ENCODE results near the gene CXCL3. TPM values are rescaled to one million over a fixed set of nuclear protein-coding genes. Genes with fewer than 3 reads are reported as not detected.
A peak's percentile ranks its signal among the peaks of the same experiment; 100 is the strongest.

CXCL3 gene
- total and polyA plus RNA-seq, 2 experiments from 2014 or later: 3.6 to 19.5 TPM

DNA sequence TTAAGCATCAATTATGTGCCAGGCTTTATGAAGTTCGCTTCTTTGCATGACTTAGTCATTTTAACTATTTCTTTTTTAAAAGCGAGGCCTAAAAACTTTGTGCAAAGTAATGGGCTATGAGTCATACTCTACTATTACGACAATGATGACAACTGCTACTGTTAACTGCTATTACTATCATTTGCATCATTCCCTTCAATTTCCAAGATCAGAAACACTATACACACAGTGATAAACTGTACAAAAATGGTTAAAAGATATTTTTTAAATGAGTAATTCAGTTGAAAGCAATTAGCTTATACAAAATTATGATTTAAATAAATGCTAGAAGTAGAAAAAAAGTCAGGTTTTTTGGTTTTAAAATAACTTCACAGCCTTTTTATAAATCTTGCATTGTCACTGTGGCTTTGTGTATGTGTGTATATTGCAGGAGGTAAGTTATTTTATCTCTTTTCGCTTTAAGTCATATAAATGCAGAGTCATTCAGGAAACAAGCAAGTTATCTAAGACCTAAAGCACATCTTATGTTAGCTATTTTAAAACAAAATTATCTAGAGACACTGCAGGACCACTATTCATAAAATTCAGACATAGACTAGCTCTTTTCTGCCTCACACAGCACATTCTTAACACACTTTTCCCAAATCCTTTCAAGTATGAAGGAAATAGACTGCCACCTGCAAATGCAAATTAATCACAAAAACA, 18.5 kb upstream of the CXCL3 start:
- ATAC-seq: no peak
- peaks cover 3% of the 10 kb centered on the region; the same call in 1 of the 3 replicates for H3K9me3 Mint-ChIP-seq
- no peaks in the 10 kb centered on the region for H3K27me3 Mint-ChIP-seq (ENCODE audit: insufficient read depth, low read depth, poor library complexity)
- Histone ChIP-seq H3K36me3 (ENCODE audit: insufficient read depth) (no peaks in the 10 kb centered on the region), H2AFZ (no peak overlapping the region), H4K20me1 (replicated peaks; ENCODE audit: insufficient read depth) (no peaks in the 10 kb centered on the region), H3K4me1 (ENCODE audit: insufficient read depth) (peaks cover 16% of the 10 kb centered on the region), H3K27me3 (ENCODE audit: insufficient read depth) (no peaks in the 10 kb centered on the region), H3K9me2 (ENCODE audit: insufficient read depth) (0 out of 2 replicates have a peak, but pooled peaks cover 3% of the 10 kb centered on the region), H3K79me2 (replicated peaks; ENCODE audit: insufficient read depth) (no peaks in the 10 kb centered on the region), H3K4me2 (no peak overlapping the region), H3K27ac (ENCODE audit: low read depth) (no peak overlapping the region), H3F3A (replicated peaks; ENCODE audit: low read depth) (no peaks in the 10 kb centered on the region), H3K4me3 (no peak overlapping the region)
- no peak overlapping the region for H3K4me3 Mint-ChIP-seq
- no peak for TF ChIP-seq CREB1 (CRISPR knock-in tag; IDR thresholded peaks at IDR 0.05; ENCODE audit: low read depth)
- no peak for TF ChIP-seq ZNF331 (CRISPR knock-in tag; IDR thresholded peaks at IDR 0.05; ENCODE audit: low read depth)
- TF ChIP-seq NANOG (IDR thresholded peaks at IDR 0.05; ENCODE audit: borderline replicate concordance): no peak
- TF ChIP-seq, protein P1, sequence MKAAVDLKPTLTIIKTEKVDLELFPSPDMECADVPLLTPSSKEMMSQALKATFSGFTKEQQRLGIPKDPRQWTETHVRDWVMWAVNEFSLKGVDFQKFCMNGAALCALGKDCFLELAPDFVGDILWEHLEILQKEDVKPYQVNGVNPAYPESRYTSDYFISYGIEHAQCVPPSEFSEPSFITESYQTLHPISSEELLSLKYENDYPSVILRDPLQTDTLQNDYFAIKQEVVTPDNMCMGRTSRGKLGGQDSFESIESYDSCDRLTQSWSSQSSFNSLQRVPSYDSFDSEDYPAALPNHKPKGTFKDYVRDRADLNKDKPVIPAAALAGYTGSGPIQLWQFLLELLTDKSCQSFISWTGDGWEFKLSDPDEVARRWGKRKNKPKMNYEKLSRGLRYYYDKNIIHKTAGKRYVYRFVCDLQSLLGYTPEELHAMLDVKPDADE (IDR thresholded peaks at IDR 0.05): no peak
- TF ChIP-seq, protein P2, sequence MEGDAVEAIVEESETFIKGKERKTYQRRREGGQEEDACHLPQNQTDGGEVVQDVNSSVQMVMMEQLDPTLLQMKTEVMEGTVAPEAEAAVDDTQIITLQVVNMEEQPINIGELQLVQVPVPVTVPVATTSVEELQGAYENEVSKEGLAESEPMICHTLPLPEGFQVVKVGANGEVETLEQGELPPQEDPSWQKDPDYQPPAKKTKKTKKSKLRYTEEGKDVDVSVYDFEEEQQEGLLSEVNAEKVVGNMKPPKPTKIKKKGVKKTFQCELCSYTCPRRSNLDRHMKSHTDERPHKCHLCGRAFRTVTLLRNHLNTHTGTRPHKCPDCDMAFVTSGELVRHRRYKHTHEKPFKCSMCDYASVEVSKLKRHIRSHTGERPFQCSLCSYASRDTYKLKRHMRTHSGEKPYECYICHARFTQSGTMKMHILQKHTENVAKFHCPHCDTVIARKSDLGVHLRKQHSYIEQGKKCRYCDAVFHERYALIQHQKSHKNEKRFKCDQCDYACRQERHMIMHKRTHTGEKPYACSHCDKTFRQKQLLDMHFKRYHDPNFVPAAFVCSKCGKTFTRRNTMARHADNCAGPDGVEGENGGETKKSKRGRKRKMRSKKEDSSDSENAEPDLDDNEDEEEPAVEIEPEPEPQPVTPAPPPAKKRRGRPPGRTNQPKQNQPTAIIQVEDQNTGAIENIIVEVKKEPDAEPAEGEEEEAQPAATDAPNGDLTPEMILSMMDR (conservative IDR thresholded peaks at IDR 0.05; ENCODE audit: low read depth in 2 of 2): no peak
- TF ChIP-seq EZH2 (IDR thresholded peaks at IDR 0.05; ENCODE audit: low read depth, unreplicated experiment): no peak
- TF ChIP-seq POLR2AphosphoS5 (IDR thresholded peaks at IDR 0.05; ENCODE audit: low read depth): no peak
- TF ChIP-seq, protein P3, sequence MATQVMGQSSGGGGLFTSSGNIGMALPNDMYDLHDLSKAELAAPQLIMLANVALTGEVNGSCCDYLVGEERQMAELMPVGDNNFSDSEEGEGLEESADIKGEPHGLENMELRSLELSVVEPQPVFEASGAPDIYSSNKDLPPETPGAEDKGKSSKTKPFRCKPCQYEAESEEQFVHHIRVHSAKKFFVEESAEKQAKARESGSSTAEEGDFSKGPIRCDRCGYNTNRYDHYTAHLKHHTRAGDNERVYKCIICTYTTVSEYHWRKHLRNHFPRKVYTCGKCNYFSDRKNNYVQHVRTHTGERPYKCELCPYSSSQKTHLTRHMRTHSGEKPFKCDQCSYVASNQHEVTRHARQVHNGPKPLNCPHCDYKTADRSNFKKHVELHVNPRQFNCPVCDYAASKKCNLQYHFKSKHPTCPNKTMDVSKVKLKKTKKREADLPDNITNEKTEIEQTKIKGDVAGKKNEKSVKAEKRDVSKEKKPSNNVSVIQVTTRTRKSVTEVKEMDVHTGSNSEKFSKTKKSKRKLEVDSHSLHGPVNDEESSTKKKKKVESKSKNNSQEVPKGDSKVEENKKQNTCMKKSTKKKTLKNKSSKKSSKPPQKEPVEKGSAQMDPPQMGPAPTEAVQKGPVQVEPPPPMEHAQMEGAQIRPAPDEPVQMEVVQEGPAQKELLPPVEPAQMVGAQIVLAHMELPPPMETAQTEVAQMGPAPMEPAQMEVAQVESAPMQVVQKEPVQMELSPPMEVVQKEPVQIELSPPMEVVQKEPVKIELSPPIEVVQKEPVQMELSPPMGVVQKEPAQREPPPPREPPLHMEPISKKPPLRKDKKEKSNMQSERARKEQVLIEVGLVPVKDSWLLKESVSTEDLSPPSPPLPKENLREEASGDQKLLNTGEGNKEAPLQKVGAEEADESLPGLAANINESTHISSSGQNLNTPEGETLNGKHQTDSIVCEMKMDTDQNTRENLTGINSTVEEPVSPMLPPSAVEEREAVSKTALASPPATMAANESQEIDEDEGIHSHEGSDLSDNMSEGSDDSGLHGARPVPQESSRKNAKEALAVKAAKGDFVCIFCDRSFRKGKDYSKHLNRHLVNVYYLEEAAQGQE (IDR thresholded peaks at IDR 0.05; ENCODE audit: unreplicated experiment): no peak
- no peak for TF ChIP-seq JUNB (IDR thresholded peaks at IDR 0.05; ENCODE audit: unreplicated experiment)
- TF ChIP-seq, protein P4, sequence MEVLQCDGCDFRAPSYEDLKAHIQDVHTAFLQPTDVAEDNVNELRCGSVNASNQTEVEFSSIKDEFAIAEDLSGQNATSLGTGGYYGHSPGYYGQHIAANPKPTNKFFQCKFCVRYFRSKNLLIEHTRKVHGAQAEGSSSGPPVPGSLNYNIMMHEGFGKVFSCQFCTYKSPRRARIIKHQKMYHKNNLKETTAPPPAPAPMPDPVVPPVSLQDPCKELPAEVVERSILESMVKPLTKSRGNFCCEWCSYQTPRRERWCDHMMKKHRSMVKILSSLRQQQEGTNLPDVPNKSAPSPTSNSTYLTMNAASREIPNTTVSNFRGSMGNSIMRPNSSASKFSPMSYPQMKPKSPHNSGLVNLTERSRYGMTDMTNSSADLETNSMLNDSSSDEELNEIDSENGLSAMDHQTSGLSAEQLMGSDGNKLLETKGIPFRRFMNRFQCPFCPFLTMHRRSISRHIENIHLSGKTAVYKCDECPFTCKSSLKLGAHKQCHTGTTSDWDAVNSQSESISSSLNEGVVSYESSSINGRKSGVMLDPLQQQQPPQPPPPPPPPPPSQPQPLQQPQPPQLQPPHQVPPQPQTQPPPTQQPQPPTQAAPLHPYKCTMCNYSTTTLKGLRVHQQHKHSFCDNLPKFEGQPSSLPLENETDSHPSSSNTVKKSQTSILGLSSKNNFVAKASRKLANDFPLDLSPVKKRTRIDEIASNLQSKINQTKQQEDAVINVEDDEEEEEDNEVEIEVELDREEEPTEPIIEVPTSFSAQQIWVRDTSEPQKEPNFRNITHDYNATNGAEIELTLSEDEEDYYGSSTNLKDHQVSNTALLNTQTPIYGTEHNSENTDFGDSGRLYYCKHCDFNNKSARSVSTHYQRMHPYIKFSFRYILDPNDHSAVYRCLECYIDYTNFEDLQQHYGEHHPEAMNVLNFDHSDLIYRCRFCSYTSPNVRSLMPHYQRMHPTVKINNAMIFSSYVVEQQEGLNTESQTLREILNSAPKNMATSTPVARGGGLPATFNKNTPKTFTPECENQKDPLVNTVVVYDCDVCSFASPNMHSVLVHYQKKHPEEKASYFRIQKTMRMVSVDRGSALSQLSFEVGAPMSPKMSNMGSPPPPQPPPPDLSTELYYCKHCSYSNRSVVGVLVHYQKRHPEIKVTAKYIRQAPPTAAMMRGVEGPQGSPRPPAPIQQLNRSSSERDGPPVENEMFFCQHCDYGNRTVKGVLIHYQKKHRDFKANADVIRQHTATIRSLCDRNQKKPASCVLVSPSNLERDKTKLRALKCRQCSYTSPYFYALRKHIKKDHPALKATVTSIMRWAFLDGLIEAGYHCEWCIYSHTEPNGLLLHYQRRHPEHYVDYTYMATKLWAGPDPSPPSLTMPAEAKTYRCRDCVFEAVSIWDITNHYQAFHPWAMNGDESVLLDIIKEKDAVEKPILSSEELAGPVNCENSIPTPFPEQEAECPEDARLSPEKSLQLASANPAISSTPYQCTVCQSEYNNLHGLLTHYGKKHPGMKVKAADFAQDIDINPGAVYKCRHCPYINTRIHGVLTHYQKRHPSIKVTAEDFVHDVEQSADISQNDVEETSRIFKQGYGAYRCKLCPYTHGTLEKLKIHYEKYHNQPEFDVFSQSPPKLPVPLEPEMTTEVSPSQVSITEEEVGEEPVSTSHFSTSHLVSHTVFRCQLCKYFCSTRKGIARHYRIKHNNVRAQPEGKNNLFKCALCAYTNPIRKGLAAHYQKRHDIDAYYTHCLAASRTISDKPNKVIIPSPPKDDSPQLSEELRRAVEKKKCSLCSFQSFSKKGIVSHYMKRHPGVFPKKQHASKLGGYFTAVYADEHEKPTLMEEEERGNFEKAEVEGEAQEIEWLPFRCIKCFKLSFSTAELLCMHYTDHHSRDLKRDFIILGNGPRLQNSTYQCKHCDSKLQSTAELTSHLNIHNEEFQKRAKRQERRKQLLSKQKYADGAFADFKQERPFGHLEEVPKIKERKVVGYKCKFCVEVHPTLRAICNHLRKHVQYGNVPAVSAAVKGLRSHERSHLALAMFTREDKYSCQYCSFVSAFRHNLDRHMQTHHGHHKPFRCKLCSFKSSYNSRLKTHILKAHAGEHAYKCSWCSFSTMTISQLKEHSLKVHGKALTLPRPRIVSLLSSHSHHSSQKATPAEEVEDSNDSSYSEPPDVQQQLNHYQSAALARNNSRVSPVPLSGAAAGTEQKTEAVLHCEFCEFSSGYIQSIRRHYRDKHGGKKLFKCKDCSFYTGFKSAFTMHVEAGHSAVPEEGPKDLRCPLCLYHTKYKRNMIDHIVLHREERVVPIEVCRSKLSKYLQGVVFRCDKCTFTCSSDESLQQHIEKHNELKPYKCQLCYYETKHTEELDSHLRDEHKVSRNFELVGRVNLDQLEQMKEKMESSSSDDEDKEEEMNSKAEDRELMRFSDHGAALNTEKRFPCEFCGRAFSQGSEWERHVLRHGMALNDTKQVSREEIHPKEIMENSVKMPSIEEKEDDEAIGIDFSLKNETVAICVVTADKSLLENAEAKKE (CRISPR knock-in tag; IDR thresholded peaks at IDR 0.05): no peak
- TF ChIP-seq EZH2phosphoT487 (IDR thresholded peaks at IDR 0.05; ENCODE audit: unreplicated experiment): no peak
- TF ChIP-seq STAT1 (IDR thresholded peaks at IDR 0.05; ENCODE audit: unreplicated experiment): no peak
- no peak for TF ChIP-seq ZNF114 (CRISPR knock-in tag; IDR thresholded peaks at IDR 0.05)
- H3K4me1 Mint-ChIP-seq: peaks cover 24% of the 10 kb centered on the region
- DNase-seq (ENCODE audit: low spot score): no peak
- H3K36me3 Mint-ChIP-seq (ENCODE audit: low read depth): peaks cover 3% of the 10 kb centered on the region; the same call in 1 of the 3 replicates
- H3K27ac Mint-ChIP-seq: peak overlapping the region; percentile 81; the same call in 1 of the 2 replicates

Data from GM23338 (cell line).